Epithelial cell of prostate (primary cell): ENCODE results near the gene COPS7A.

Experiments used
- DNase-seq: peaks from one replicate; pipeline ENCODE4 v3.0.0-alpha.2; 2011; ENCODE audit warnings: low read depth, low spot score
- H3K27ac ChIP-seq: fragments of 450-650 bp; 2 replicates; pipeline ENCODE4 v1.5.1; 2017; ENCODE audit warnings: mild to moderate bottlenecking

The COPS7A gene, protein sequence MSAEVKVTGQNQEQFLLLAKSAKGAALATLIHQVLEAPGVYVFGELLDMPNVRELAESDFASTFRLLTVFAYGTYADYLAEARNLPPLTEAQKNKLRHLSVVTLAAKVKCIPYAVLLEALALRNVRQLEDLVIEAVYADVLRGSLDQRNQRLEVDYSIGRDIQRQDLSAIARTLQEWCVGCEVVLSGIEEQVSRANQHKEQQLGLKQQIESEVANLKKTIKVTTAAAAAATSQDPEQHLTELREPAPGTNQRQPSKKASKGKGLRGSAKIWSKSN

DNA sequence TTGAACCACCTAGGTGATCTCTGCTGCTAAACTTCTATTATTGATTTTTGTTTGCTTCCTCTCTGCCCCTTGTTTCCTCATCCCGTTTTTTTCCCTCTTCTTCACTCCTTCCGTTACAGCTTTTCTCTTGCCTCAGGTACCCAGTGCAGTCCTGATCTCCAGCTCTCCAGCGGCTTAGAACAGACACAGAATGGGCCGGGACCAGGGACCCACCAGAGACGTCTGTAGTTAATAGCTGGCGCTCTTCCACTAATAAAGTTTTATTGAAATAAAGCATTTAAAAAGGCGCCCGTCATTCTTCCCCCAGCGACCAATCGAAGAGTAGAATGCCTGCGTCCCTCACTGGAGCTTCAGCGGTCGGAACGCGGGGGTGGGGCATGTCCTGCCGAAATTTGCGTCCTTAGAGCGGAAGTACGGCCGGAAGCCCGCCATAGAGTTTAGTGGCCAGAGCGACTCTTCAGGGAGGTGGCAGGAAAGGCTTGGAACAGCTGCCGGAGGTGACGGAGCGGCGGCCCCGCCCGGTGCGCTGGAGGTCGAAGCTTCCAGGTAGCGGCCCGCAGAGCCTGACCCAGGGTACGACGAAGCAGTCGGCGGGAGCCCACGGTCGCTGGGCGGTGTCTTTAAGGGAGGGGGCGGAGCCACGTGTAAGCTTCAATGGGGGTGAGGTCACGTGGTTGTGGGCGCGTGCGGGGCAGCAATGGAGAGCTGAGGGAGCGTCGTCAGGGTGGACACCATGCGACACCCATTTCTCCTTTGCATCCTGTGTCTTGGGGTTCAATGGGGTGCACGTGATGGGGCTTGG is at the start of gene COPS7A:
Gene COPS7A (plus strand): TSS at position 440 of the 802 bp plus-strand sequence. CDS start 611 bp downstream, outside the sequence.
- DNase-seq, result peak; percentile 94
- peak within 1 kb of the TSS; percentile 84 for H3K27ac ChIP-seq

DNA sequence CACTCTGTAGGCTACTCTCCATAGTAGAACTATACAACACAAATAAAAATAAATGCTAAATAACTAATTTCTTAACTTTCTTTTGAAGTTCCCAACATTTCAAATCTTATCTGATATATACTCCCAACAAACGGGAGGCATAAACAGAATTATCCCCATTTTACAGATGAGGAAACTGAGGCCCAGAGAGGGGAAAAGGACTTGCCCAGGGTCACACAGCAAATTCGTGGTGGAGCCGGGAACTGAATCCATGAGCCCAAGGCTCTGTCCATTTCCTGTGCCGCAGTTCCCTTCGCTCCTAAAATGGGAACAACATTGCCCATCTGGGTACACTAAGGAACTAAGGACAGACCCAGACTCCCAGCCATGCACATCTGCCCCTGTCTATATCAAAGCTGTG is 46.9 kb upstream of the COPS7A start:
- H3K27ac ChIP-seq, result no peak overlapping the region
- no peak for DNase-seq

DNA sequence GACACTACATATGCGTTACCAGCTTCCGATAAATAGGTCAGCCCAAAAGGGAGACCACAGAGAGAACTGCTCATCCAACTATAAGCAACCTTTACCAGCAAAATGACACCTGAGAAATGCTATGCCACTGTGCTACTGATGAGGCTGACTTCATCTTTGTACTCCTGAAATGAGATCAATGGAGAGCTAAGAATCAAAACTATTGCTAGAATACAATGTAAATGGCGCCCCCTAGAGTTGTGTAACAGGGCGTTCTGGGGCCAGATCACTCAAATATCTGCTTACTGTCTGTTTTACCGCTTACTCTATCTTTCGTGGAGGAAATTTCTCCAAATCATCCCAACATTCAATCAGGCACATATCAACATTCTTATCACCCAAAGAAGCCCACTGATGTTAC is 39.2 kb upstream of the COPS7A start:
- DNase-seq, result no peak
- H3K27ac ChIP-seq, result no peak overlapping the region

DNA sequence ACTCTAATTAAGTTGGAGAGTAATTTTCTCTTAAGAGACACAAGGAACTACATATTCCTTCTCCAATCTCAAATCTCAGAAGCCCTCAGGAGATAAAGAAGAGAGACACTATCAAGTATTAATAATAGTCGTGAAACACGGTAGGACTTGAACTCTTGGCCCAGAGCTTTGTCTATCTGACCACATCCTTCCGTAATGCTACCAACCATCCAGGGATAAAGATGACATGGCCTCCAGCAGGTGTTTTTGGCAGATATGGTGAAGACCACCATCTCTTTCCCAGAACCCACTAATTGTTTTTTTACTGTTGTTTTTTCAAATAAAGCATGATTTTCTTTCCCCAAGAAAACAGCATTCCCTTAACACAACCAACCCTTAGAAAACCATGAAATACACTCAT is 38.0 kb upstream of the COPS7A start:
- no peak overlapping the region for H3K27ac ChIP-seq
- no peak for DNase-seq

DNA sequence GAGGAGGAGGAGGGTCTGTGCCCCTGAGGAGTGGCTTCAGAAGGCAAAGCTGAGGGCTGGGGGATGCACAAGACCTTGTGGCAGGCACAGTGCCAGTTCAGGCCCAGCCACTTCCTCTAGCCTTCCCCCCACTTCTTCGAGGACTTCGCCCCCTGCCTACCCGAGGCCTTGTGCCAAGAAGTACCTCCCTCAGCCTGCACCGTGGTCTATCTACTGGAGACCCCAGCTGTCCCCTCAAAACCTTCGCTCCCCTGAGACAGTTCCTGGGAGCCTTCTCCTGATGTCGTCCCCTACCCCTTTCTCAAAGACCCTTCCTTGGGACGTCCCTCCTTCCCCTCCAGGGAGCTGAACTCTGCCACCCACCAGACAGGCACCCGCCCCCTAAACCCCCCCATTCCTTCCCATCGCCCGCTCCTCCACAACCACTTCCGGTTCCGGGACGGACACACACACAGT is 35.3 kb upstream of the COPS7A start:
- DNase-seq, result no peak
- H3K27ac ChIP-seq, result peak overlapping the region; percentile 90

DNA sequence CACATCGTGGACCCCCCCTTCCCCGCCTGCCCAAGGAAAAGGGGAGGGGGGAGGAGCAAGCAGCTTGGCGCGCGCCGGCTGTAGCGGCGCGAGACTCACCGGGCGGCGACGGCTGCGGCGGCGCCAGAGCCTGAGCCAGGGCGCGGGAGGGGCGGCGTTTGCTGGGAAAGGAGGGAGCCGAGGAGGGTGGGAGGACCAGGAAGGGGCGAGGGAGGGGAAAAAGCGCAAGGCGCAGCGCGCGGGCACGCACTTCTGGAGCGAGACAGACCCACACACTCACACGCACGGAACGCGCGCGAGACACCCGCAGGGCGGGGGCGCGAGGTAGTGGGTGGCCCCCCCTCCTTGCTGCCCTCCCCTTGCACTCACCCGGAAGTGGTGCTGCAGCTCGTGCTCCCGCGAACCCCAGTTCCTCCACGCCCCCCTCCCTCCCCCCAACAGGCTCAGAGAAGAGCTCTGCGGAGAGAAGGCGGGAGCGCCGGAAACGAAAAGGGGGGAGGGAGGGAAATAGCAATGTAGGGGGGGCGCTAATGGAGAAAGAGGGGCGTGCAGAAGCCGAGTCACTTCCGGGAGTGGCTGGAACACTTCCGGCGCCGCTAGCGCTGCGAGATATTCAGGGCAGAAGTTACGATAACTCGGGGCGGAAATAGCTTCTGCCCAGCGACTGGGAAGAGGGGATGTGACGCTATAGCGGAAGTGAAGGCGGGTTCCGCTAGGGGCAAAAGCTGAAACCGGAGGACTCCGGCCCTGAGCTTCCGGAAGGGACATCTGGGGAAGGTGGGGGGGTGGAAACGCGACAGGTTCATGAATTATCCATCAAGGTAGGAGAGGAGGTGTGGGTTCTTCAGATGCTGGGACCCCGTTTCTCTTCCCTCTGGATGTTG is 34.6 kb upstream of the COPS7A start, which contains the start of gene ZNF384:
Gene ZNF384 (minus strand): TSS at position 377 of the 884 bp plus-strand sequence. CDS start 9,855 bp downstream, outside the sequence.
- peak; percentile 95 for DNase-seq
- H3K27ac ChIP-seq, result peak within 1 kb of the TSS; percentile 90

DNA sequence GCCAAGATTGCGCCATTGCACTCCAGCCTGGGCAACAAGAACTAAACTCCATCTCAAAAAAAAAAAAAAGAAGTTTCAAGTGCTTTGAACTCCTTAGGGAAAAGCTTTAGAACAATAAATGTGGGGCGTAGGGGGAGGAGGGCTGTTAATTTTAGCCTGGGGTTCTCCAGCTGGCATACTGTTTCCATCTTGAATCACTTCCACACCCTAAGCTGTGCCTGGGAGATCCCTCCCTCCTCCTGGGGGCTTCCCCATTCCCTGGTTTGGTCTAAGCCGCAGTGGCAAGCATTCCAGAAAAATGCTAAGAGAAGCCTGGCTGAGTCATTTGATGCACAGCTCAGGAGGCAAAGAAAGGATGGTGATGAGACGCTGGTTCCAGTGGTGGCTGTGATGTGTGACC is 32.4 kb upstream of the COPS7A start:
- DNase-seq, result no peak
- no peak overlapping the region for H3K27ac ChIP-seq

DNA sequence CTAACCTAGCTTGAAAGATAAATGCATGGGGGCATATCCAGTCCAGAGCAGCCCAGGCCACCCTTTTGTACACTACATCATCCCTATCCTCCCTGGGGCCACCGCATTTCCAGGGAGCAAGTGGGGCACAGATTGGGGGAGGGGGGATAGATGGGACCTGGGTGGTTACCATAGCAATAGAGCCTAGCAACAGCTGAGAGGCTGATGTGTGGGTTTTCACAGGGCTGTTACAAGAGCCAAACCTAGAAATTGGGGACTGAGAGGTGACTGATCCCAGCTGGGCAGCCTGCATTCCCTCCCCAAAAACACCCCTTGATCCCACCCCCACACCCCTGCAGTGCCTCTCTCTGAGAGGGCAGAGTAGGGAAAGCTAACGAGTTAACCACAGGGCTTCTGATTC is 31.0 kb upstream of the COPS7A start:
- H3K27ac ChIP-seq, result no peak overlapping the region
- no peak for DNase-seq

DNA sequence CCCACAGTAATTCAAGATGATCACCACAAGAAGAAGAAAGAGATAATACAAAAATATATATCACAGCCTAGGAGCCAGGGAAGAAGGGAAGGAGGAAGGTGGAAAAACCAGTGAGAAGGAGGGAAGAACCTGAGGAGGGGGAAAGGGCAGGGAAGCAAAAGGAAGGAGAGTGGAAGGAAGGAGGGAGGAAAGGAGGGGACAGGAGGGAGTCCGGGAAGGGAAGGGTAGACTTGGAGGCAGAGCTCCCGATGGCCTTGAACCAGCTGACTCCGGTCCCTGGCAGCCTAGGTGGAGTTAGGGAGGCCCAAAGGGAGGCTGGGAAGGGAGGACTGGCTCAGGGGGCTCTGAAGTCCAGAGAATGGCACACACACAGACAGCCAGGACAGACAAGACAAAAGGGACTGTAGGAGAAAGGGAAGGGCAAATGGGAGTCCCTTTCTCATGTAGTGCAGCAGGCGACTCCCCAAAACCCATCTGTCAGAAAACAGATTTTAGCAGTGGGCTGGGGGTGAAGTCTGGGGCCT is 30.0 kb upstream of the COPS7A start:
- H3K27ac ChIP-seq, result no peak overlapping the region
- DNase-seq, result no peak

DNA sequence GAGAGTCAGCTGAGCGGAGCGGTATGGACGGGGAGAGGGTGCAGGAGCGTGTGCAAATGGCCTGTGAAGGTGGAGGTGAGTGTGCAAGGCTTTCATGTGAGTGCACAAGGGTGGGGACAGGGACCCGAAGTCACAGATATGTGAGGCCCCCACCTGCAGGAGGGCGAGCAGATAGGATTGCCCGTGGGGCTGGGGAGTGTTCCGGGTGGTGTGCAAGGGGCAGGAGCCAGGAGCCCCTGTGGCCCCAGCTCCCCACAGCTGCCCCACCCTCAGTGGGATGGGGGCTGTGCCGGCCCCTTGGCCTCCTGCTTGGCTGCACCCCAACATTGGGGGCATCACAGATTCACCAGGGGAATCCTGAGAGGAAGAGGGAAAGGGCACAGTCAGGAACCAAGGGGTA is 29.1 kb upstream of the COPS7A start:
- H3K27ac ChIP-seq, result no peak overlapping the region
- DNase-seq, result no peak

DNA sequence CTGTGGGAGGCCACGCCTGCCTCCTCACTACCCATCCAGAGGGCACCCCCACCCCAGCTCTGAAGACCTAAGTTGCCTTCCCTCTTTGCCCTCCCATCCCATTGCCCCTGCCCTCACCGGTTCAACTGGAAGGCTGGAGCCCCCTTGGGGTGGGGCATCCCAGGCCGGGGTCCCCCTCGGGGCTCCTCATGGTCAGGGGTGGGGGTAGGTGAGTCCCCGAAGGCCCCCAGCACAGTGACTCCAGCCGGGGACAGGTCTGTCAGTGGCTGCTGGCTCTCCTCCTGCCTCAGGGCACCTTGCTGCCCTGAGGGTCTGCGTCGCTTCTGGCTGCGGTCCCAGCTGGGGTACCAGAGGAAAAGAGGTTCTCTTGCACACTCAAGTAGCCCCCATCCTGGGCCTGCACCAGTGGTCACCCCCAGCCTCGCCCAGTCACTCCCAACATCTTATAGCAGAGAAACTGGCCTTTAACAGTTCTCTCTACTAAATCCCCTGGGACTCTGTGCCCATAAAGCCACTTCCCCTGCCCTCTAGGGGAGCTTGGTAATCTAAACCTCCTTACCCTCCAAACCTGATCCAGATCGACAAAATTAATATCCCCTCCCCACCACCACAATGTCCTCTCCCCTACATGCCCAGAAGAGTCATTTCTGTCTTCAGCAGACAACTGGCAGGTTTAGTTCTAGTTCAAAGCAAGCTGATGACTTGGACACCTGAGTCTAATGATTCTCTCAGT is 28.4 kb upstream of the COPS7A start:
- H3K27ac ChIP-seq, result no peak overlapping the region
- DNase-seq, result no peak

DNA sequence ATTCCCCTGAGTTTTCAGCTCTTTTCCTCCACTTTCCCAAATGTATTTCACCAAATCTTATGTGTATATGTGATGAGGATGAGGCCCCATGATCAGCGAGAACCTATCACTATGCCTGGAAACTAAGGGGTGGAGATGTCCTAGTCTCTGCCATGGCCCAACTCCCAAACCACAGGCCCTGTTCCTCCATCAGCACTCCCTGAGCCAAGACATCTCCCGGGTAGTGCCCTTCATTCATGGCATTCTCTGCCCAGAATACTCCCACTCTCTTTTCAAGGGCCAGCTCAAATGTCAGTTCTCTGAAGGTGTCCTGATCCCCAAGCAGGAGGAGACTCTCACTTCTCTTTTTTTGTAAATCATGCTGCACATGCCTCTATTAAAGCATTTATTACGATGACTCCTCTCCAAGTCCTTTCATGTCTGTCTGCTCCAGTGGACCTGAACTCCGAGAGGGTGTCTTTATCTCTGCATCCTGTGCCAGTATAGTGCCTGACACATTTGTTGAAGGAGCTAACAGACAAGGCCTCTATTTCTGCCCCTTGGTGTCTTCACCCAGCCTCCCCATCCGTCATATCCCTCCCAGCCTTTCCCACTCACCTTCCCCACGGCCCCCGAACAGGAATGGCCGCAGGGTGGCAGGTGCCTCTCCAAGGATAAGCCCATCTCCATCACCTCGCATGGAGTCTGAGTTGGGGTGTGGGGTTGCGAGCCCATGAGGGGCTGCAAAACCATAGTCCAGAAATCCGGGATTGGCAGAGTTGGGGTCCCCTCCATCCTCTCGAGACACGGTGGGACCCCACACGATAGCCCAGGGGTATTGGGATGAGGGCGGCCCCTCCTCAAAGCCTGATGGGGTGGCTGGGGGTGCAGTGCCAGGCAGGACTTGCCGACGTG is 26.9 kb upstream of the COPS7A start:
- H3K27ac ChIP-seq, result no peak overlapping the region

DNA sequence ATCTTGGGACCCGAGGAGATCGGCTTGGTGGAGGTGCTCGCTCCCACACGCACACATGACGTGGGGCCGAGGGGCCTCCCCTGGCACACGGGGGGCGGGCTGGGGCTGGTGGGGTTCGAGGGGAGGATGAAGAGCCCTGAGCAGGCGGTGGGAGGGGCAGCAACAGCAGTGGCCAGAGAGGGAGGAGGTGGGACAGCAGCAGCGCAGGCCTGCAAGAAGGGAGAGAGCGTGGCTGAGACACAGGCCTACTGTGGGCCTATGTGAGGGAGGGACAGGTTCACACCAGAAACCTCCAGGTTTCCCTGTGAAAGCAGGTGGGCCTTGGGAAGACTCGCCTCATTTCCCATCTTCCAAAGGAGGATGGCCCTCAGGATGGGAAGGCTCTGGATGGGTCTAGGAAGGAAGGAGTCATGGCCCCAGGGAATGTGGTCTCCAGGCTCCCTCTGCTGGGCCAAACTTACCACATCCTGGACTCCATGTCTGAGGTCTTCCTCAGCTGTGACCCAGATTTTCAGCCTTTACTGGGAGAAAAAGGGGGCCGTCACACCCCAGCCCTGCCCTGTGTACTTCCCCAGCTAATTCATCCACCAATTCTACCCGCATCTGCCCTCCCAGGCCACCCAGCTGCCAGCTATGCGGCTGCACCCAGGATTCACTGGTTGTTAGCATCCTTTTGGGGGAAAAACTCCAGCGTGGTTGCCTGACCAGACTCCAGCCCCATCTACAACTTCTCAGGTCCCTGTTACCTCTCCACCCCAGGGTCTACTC is 26.1 kb upstream of the COPS7A start:
- no peak for DNase-seq
- no peak overlapping the region for H3K27ac ChIP-seq

More for the DNA sequence above, 26.9 kb upstream of the COPS7A start:
- DNase-seq, result no peak

DNA sequence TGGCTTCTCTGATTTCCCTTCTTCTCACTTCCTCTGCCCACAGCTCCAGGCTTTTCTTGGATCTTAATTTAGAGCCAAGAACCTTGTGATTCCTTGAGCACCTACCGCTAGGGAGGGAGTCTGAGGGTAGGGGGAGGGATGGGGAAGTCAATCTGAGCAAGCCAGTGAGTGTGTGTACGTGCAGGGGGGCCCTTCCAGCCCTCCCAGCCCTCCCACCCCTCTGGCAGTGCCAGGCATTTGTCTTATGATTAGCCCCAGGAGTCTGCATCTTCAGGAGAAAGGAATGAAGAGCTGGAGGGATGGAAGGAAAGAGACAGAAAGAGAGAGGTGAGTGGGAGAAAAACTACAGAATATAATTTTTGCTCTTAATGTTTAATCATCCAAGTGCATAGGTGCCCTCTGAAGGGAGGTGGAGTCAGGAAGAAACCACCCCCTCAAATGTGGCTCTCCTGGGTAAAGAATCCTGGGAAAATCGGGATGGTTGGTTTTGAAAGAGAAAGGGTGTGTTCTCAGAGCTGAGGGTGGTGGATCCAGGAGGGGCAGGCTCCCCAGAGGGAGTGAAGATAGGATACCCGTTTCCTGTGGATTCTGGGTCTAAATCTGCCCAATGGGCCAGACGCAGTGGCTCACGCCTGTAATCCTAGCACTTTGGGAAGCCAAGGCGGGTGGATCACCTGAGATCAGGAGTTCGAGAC is 25.3 kb upstream of the COPS7A start:
- no peak for DNase-seq
- no peak overlapping the region for H3K27ac ChIP-seq

DNA sequence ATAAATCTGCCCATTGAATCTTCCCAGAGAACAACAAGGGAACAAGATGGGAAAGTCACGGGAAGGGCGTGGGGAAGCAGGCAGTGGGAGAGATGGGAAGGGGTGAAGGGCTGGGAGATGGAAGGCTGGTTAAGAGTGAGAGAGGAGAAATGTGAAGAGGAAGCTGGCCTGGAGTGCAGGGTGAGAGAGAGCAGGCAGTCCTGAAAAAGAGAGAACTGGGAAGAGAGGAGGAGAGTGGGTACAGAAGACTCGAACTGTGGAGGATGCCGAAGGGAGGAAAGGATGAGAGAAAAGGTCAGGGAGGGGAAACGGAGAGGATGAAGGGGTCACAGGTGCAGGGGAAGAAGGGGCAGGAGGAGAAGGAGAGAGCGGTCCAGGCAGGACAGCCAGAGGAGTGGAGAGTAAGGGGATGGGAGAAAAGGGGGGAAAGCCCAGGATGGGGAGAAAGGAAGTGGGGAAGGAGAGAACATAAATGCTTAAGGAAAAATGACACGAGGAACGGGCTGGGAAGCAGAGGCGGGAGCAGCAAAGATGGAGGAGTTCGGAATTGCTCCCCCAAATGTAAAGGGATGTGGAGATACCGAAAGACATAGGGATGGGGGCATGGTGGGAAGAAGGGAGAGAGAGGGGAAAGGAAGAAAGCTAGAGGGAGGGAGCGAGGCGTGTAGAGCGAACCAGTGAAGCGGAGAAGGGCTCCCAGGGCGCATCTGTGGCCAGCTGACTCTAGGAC is 24.4 kb upstream of the COPS7A start:
- no peak for DNase-seq
- no peak overlapping the region for H3K27ac ChIP-seq

DNA sequence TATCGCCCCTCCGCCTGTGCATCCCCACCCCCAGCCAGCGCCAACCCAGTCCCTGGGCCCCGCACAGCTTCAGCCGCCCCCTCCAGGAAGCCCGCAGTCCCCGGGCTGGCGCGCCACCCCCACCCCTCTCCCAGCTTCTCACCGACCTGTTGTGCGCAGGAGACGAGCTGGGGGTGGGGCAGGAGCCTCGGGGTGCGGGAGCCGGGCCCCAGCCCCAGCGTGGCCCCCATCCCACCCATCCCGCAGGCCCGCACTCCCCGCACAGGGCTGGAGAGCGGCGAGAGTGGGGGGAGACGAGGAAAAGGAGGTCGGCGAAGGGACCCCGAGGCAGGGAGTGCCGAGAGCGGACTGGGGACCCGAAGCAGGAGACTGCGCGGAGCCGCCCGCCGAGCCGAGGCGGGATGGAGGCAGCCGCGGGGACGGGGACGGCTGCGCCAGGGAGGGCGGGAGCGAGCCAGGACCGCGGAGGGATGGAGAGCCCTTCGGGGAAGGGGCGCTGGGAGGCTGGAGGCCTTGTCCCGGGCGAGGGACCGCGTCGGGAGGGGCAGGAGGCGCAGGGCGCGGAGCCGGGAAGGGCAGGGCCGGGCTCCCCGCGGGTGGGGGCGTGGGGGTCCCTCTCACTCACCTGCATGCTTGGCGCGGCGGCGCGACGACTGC is 23.7 kb upstream of the COPS7A start:
- H3K27ac ChIP-seq, result no peak overlapping the region
- no peak for DNase-seq
